Activated effector memory CD4-positive, alpha-beta T cell treated with anti-CD3 and anti-CD28 coated beads, Interleukin-2, amount 50 U/mL, for 16 hours (primary cell): ENCODE results near the gene GNG7.
"Not testable (repeated sequence)": the region's sequence is repeated elsewhere in the genome, so short reads cannot be mapped to it uniquely, and the experiment has no call there.

Source experiments
- DNase-seq: peaks from one replicate; pipeline ENCODE4 v3.0.0-alpha.2; 2020

The GNG7 gene

DNA sequence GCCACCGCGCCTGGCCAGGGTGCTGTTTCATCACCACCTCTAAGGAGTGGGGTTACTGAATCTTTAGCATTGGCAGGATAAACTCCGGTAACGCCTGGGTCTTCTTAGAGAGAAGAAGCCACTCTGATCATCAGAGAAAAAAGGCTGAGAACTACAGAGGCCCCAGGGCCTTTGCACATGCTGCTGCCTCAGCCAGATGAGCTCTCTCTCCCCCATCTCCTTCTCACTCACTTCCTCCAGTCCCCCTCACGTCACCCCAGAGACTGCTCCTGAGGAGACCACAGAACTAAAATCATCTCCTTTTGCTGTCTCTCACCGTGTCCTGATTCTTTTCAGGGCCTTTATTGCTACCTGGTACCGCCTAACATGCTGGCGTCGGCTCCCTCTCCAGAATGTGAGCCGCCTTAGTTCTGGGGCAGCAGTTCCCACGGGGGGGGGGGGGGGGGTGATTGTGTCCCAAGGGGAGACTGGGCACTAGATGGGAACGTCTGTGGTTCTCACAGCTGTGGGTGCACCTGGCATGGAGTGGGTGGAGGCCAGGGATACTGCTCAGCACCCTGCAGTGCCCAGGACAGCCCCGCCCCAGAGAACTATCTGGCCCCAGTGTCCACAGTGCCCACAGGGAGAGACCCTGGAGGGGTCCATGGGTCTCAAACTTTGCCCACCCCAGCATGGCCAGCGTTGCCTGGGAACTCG is 23.8 kb upstream of the GNG7 start:
- DNase-seq = no peak

- DNase-seq = no peak
Measured at GRCh38 chr19:2724148-2724557, 21.7 kb upstream of the GNG7 start.

DNA sequence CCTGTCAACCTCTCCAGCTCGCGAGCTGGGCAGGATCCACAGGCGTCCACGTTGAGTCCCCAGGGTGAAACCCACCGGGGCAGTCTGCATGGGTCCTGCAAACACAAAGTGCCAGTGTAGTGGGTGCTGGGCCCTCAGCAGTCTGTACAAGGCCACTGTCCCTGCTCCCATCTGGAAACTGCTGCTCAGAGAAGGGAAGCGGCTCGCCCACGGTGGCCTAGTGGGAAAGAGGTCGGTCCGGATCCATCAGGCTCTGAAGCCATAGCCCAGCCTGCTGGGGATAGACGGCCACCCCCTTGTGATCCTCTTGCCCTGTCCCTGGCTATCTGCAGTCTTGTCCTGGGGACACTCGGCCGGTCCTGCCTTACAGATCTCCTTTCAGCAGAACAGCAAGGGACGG is 21.3 kb upstream of the GNG7 start:
- no peak for DNase-seq

DNA sequence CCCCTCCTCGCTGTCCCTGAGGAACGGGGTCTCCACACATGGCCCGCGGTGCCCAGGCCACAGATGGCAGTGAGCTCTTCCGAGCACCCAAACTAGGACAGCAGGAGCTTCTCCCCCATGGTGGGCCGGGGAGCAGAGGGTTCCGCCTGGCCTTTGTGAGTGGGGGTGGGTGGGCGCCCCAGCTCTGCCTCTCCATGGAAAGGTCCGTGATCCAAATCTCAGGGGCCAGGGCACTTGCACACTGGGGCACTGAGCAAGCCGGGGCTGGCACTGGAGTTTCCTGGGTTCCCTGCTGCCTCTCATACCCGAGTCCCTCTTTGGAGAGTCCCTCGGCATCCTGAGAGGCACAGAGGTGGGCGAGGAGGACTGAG is 20.8 kb upstream of the GNG7 start:
- DNase-seq = no peak

GRCh38 chr19:2722541-2723344 is 20.2 kb upstream of the GNG7 start:
- no peak for DNase-seq

GRCh38 chr19:2721570-2722540 is 19.4 kb upstream of the GNG7 start:
- no peak for DNase-seq

GRCh38 chr19:2720777-2721569 is 18.5 kb upstream of the GNG7 start, which contains the start of gene DIRAS1:
Gene DIRAS1 (minus strand): TSS chr19:2721372. CDS start chr19:2717806, 3,566 bp downstream.
- DNase-seq = no peak

GRCh38 chr19:2719920-2720776 is 17.7 kb upstream of the GNG7 start:
- no peak for DNase-seq

DNA sequence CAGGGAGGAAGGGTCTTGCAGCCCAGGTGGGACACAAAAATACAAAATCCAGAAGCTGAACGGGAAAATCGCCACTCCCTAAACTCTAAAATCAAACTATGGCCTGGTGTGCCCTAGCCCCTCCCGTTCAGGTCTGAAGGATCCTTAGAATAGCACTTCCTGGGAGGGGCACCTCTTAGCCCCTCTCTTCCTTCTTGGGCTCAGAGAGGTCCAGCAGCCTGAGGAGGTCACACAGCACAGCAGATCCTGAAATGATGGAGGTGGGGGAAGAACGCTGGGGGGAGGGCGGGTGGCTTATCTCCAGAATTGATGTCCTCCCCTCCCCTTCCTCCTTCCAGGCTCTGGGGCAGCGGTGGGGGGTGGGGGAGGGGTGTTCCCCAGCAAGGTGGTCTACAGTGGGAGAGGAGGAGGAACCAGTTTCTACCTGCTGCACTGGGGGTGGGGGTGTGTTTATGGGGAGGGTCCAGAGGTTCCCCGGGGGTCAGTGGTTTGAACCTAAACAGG is 16.8 kb upstream of the GNG7 start:
- no peak for DNase-seq

- DNase-seq = no peak
Measured at GRCh38 chr19:2717638-2718541, 15.4 kb upstream of the GNG7 start.

GRCh38 chr19:2716722-2717637 is 14.5 kb upstream of the GNG7 start:
- DNase-seq = no peak

DNA sequence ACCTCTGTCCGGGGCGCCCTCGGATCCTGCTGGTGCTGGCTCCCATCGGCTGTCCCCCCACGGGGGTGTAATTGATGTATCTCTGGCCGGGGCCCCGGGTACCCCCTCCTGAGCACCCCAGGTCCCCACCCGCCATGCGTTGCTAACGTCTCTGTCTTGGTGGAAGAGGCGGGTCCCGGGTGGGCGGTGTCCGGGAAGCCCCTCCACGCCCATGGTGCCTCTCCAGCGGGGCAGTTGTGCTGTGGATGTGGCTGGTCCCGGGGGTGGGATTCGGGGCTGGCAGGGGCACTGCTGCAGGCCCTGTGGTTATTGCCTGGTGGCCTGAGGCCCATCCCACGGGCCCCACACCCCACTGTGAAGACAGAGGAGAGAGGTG is 13.8 kb upstream of the GNG7 start:
- DNase-seq = no peak

DNA sequence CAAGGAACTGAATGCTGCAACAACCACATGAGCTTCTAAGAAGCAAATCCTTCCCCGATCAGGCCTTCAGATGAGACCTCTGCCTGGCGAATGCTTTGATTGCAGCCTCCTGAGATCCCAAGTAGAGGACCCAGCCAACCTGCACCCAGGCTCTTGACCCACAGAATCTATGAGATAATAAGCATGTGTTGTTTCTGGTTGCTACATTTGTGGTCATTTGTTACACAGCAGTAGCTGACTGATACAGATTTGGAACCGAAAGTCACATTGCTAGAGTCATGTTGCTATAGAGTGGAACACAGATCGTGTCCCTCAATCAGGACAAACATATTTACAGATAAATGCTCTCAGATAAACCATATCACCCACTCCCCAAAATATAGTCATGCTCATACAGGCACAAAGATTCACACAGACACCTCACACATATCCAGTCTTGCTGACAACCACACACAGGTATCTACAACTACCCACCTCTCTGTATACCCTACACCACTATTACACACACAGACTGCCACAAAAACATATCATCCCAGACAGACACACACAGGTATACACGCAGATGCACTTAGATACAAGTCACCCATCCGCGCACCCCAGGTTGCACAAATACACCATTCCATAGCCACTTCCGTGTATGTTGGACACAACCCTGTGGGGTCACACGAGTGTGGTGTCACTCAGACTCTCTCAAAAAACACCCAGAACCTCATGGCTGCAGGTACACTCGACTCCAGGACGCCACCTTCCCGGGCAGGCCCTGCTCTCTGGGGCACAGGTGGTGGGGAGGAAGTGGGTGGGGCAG is 13.2 kb upstream of the GNG7 start:
- no peak for DNase-seq

DNA sequence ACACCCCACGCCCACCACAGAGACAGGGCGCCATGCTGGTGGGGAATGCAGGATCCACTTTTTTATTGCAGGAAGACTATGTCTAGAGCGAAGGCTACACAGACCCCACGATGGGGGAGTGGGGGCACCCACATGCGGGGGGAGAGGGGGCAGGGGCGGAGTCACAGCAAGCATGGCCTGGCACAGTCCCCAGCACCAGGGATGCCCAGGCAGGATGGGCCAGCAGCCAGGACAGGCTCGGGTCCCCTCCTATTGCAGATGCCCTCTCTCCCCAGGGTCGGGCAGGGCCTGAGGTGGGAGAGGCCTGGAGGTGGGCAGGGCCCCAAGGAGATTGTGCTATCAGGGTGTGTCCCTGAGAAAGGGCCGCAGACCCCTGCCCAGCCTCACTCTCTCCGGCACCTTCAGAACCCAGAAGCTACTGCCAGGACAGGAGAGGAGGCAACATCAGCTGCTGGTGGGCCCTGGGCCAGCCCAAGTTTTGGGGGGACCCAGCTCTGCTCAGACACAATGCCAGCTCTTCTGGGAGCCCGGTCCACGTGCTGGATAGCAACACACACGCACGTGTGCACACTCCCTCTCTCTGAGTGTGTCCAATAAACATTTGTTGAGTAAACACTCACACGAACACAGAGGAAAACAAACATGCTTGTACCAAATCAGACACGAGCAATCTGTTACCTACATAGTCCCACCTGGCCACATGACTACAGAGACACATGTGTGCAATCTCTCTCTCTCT is 12.2 kb upstream of the GNG7 start:
- DNase-seq = no peak

GRCh38 chr19:2714102-2714501 is 11.6 kb upstream of the GNG7 start:
- DNase-seq = not testable (repeated sequence)

DNA sequence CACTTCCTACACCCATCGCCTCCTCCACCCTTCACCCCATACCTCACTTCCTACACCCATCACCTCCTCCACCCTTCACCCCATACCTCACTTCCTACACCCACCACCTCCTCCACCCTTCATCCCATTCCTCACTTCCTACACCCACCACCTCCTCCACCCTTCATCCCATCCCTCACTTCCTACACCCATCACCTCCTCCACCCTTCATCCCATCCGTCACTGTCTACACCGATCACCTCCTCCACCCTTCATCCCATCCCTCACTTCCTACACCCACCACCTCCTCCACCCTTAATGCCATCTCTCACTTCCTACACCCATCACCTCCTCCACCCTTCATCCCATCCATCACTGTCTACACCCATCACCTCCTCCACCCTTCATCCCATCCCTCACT is 10.7 kb upstream of the GNG7 start:
- DNase-seq = not testable (repeated sequence)

DNA sequence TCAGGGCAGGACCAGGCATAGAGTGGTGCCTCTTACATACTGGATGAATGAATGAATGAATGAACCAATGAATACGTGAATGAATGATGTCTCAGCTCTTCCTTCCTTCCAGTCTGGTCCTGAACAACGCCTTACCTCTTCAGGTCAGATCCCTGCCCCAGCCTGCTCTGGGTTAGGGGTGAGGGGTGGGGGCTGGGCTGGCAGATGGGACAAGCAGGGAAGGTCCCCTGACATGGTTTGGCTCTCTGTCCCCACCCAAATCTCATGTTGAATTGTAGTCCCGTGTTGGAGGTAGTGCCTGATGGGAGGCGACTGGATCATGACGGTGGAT is 9.3 kb upstream of the GNG7 start:
- no peak for DNase-seq
